A673 (cell line): Measurements from ENCODE around the gene GPR34.

Experiments
- EZH2 ChIP-seq: fragments of 200-600 bp; sonication (generic); IDR thresholded peaks from 2 replicates; pipeline ENCODE4 v1.6.1; 2017; ENCODE audit warnings: borderline replicate concordance, low read depth, mild to moderate bottlenecking, mixed read lengths, antibody characterized with exemption, low read length; ENCODE audit not compliant: poor library complexity, severe bottlenecking
- TF ChIP-seq, protein P1 (sequence below): fragments of 300-800, 200-600 bp; sonication (generic); conservative IDR thresholded peaks from 2 replicates; pipeline ENCODE4 v1.5.1; 2017; ENCODE audit warnings: low read depth, mild to moderate bottlenecking, antibody characterized with exemption, low read length, moderate library complexity, mixed read lengths

DNA sequence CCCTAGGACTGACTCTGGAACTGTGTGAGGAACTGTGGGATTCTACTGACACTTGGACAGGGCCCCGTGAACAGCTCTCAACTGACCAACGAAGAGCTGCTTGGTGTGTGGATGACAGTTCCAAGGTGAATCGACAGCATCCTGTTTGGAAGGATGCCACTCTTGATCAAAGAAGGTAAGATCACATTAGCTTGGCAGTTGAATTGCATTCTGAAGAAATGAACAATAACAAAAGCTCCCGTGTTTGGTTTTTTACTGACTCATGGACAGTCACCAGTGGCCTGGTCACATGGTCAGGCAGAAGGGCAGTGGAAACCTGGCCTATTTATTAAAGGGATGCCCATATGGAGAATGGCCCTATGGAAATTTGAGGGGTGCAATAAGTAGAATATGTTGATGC, 33.1 kb upstream of the GPR34 start:
- TF ChIP-seq, protein P1, sequence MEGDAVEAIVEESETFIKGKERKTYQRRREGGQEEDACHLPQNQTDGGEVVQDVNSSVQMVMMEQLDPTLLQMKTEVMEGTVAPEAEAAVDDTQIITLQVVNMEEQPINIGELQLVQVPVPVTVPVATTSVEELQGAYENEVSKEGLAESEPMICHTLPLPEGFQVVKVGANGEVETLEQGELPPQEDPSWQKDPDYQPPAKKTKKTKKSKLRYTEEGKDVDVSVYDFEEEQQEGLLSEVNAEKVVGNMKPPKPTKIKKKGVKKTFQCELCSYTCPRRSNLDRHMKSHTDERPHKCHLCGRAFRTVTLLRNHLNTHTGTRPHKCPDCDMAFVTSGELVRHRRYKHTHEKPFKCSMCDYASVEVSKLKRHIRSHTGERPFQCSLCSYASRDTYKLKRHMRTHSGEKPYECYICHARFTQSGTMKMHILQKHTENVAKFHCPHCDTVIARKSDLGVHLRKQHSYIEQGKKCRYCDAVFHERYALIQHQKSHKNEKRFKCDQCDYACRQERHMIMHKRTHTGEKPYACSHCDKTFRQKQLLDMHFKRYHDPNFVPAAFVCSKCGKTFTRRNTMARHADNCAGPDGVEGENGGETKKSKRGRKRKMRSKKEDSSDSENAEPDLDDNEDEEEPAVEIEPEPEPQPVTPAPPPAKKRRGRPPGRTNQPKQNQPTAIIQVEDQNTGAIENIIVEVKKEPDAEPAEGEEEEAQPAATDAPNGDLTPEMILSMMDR = no peak
- TF ChIP-seq EZH2 = no peak
